Stomach (tissue), 9 donors: ENCODE measurements around the gene DIP2A. TPM values are rescaled to one million over a fixed set of nuclear protein-coding genes. Genes with fewer than 3 reads are reported as not detected.

Source experiments
- DNase-seq, 2 donors: peaks; one replicate each; pipeline versions ENCODE4 v3.0.0 to v3.0.0-alpha.2; 2013 to 2019
- H3K27ac ChIP-seq, 5 donors: fragments of 200-600 bp in 4 of 5; sonication (generic) in 4 of 5; one replicate each; pipeline ENCODE4 v1.5.1; 2013 to 2019; ENCODE audit warnings: mild to moderate bottlenecking in 1 of 5, moderate library complexity in 1 of 5
- H3K27me3 ChIP-seq, 3 donors: fragments of 200-600 bp; sonication (generic); one replicate each; pipeline ENCODE4 v1.5.1; 2017 to 2019; ENCODE audit warnings: mixed run types in 1 of 3
- H3K36me3 ChIP-seq, 4 donors: fragments of 200-600 bp; sonication (generic); 1 replicate in 3 of 4; 2 replicates in 1 of 4; pipeline ENCODE4 v1.5.1; 2016 to 2019
- H3K4me1 ChIP-seq, 4 donors: fragments of 200-600 bp; sonication (generic); one replicate each; pipeline ENCODE4 v1.5.1; 2016 to 2019
- H3K4me3 ChIP-seq, 4 donors: fragments of 200-600 bp; sonication (generic) in 3 of 4; one replicate each; pipeline ENCODE4 v1.5.1; 2016 to 2019; ENCODE audit warnings: mild to moderate bottlenecking in 1 of 4
- H3K9me3 ChIP-seq, 4 donors: fragments of 200-600 bp; sonication (generic); one replicate each; pipeline ENCODE4 v1.5.1; 2016 to 2019
- EP300 ChIP-seq: sonication (generic); formaldehyde crosslinking; IDR thresholded peaks from one replicate; pipeline ENCODE4 v1.6.1; 2017; ENCODE audit warnings: antibody characterized with exemption
- POLR2A ChIP-seq, 4 donors: fragments of 450-650 bp; IDR thresholded peaks; one replicate each; pipeline ENCODE4 v1.6.1; 2016; ENCODE audit warnings: antibody characterized with exemption in 4 of 4, control low read depth in 2 of 4, mild to moderate bottlenecking in 1 of 4, moderate library complexity in 1 of 4
- POLR2AphosphoS5 ChIP-seq, 3 donors: sonication (generic); formaldehyde crosslinking; IDR thresholded peaks; one replicate each; pipeline ENCODE4 v1.6.1; 2016; ENCODE audit warnings: antibody characterized with exemption in 3 of 3
- WGBS, 5 donors: extraction: QIAGEN DNeasy Blood & Tissue Kit in 3 of 5; methylation state at CpG; one replicate each; pipeline versions ENCODE4 v1.1.5 to v1.1.7; 2013 to 2018; 5-methylcytosine and 5-hydroxymethylcytosine counted together
- intact Hi-C: fragments of 100-400 bp; cut with DNase I; formaldehyde crosslinking; loops from one replicate; pipeline ENCODE4 v1.15.1; 2023; ENCODE audit warnings: low total_unique reads
- polyA plus RNA-seq, 3 donors: library from polyadenylated mRNA; stranded (reverse); fragments of 200-250 nt; gene quantifications; one replicate each; pipeline ENCODE4 v1.2.3, GENCODE V29; 2013
- total RNA-seq, 5 donors: library from RNA; depleted of rRNA; stranded (reverse); fragments of >200 nt; gene quantifications; one replicate each; pipeline versions ENCODE4 v1.1.0 to v1.2.3, GENCODE V29; 2014 to 2016
- TF ChIP-seq, protein P1 (sequence below), 7 experiments: fragments of 450-650 bp in 4 of 7; fragments of 200-600 bp in 3 of 7; sonication (generic) in 3 of 7; IDR thresholded peaks; one replicate each; pipeline ENCODE4 v1.5.1; 2016 to 2019; ENCODE audit warnings: antibody characterized with exemption in 7 of 7, control low read depth in 2 of 7, mild to moderate bottlenecking in 1 of 7
- donor health status: healthy with polysubstance abuse.
- donor health status: Bipolar disorder and iron deficiency.
- donor health status: healthy.

Gene DIP2A
- total and polyA plus RNA-seq, 8 donors: 7.3 to 122 (median 51.0) TPM

DNA sequence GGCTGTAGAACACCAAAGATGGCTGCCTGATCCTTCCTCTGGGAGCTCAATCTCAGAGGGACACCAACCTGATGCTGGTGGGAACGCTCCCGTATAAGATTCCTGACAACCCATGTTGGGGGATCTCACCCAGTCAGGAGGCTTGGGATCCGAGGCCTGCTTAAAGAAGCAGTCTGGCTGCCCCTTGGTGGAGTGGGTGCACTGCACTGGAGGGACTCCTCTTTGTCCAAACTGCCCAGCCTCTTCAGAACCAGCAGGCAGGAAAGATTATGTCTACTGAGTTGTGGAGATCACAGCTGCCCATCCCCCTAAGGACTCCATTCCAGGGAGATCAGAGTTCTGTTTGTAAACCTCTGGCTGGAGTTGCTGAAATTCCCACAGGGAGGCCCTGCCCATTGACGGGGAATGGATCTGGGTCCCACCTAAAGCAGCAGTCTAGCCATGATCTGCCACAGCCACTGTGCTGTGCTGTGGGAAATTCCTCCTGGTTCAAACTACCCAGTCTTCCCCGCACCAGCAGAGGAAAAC, 123.2 kb downstream of the DIP2A start:
- no peaks in the 10 kb centered on the region for H3K27me3 ChIP-seq
- no peaks in the 10 kb centered on the region for H3K4me1 ChIP-seq
- intact Hi-C loops: no loop called here
- WGBS, 5 donors: 83 to 99% (median 95%) methylated on average over 3 to 5 of the region's 5 CpGs
- peaks cover 9 to 78% (median 35%) of the 10 kb centered on the region in 4 donors for H3K9me3 ChIP-seq
- no peak overlapping the region for H3K27ac ChIP-seq
- no peak for DNase-seq
- no peak overlapping the region for H3K4me3 ChIP-seq
- no peak for TF ChIP-seq POLR2A (IDR thresholded peaks at IDR 0.05)
- no peak for TF ChIP-seq POLR2AphosphoS5 (IDR thresholded peaks at IDR 0.05)
- TF ChIP-seq EP300: no peak
- H3K36me3 ChIP-seq: peaks cover 7 to 31% (median 16%) of the 10 kb centered on the region in 4 donors

DNA sequence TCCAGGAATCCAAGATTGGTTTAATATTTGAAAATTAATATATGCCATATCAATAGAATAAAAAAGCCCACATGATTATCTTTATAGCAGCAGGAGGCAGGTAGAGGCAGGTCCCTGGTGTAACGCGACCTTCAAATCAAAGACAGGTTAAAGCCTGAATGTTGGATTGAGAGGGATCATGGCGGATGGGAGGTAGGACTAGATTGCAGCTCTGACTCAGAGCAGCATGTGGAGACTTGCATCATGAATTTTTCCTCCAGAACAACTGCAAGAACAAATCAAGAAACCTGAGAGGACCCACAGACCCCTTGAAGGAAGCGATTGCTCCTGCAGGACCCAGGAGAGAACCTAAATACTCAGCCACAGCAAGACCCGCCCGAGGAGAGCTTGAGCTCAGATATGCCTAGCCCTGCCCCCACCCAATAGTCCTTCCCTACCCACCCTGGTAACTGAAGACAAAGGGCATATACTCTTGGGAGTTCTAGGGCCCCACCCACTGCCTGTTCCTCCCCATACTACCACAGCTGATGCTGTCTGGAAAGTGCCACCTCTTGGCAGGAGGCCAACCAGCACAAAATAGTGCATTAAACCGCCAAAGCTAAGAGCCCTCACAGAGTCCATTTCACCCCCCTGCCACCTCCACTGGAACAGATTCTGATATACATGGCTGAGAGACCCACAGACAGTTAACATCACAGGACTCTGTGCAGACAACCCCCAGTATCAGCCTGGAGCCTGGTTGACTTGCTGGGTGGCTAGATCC, 126.7 kb downstream of the DIP2A start:
- Histone ChIP-seq H3K4me3 (no peak overlapping the region), H3K36me3 (peaks cover 7 to 25% (median 14%) of the 10 kb centered on the region in 4 donors), H3K9me3 (peaks cover 6 to 77% (median 36%) of the 10 kb centered on the region in 4 donors), H3K27me3 (no peaks in the 10 kb centered on the region), H3K4me1 (no peaks in the 10 kb centered on the region), H3K27ac (no peak overlapping the region)
- intact Hi-C loops: no loop called here
- DNase-seq: no peak
- WGBS, 5 donors: 81 to 91% (median 85%) methylated on average over 7 of the region's 7 CpGs
- TF ChIP-seq POLR2A (IDR thresholded peaks at IDR 0.05) (no peak), POLR2AphosphoS5 (IDR thresholded peaks at IDR 0.05) (no peak), EP300 (no peak)
- TF ChIP-seq, protein P1, sequence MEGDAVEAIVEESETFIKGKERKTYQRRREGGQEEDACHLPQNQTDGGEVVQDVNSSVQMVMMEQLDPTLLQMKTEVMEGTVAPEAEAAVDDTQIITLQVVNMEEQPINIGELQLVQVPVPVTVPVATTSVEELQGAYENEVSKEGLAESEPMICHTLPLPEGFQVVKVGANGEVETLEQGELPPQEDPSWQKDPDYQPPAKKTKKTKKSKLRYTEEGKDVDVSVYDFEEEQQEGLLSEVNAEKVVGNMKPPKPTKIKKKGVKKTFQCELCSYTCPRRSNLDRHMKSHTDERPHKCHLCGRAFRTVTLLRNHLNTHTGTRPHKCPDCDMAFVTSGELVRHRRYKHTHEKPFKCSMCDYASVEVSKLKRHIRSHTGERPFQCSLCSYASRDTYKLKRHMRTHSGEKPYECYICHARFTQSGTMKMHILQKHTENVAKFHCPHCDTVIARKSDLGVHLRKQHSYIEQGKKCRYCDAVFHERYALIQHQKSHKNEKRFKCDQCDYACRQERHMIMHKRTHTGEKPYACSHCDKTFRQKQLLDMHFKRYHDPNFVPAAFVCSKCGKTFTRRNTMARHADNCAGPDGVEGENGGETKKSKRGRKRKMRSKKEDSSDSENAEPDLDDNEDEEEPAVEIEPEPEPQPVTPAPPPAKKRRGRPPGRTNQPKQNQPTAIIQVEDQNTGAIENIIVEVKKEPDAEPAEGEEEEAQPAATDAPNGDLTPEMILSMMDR (IDR thresholded peaks at IDR 0.05): no peak

DNA sequence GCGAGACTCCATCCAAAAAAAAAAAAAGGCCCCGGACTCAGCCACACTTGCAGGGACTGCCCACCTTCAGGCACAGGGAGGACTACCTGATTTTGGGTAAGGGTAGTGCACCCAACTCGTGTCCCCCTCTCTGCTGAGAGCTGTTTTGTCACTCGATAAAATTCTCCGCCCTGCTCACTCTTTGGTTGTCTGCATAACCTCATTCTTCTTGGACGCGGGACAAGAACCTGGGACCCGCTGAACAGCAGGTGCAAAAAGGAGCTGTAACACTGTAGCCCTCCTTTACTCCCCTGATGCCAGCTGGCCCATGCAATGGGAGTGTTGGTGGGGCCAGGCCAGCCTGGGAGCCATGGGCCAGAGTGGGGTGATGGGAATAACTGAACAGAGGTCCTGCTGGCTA, 135.6 kb downstream of the DIP2A start:
- Histone ChIP-seq H3K27me3 (peaks cover 0 to 3% (median 0%) of the 10 kb centered on the region in 3 donors), H3K9me3 (peaks cover 0 to 55% (median 38%) of the 10 kb centered on the region in 4 donors), H3K27ac (no peak overlapping the region), H3K4me1 (peaks cover 0 to 11% (median 7%) of the 10 kb centered on the region in 4 donors), H3K36me3 (no peaks in the 10 kb centered on the region), H3K4me3 (no peak overlapping the region)
- TF ChIP-seq EP300 (no peak), POLR2A (IDR thresholded peaks at IDR 0.05) (no peak), POLR2AphosphoS5 (IDR thresholded peaks at IDR 0.05) (no peak)
- TF ChIP-seq, protein P1 (IDR thresholded peaks at IDR 0.05): no peak
- intact Hi-C loops: no loop called here
- WGBS, 5 donors: 74 to 89% (median 83%) methylated on average over 8 of the region's 8 CpGs
- DNase-seq: no peak

DNA sequence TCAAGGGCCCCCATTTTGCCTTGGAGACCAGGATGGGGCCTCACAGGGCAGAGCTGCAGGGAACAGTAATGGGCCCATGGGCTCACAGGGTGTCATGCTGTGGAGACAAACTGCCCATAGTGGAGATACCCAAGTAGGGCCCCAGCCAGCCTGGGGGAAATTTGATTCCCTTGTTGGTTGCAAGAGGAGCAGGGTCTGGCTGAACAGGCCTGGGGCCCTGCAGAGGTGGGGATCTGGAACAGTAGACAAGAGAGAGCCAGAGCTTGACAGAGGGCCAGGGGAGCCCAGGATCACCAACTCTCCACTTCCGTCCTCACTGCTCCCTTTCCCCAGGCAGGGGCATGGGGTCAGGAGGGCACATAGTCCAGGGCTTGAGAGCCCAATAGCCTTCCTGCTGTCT, 137.5 kb downstream of the DIP2A start:
- 60 to 100% (median 93%) methylated on average over 1 of the region's 1 CpG for WGBS, 5 donors
- peaks cover 0 to 29% (median 11%) of the 10 kb centered on the region in 4 donors for H3K4me1 ChIP-seq
- H3K27me3 ChIP-seq: peaks cover 0 to 3% (median 0%) of the 10 kb centered on the region in 3 donors
- H3K27ac ChIP-seq: no peak overlapping the region
- peaks cover 0 to 38% (median 25%) of the 10 kb centered on the region in 4 donors for H3K9me3 ChIP-seq
- intact Hi-C loops: no loop called here
- no peak for DNase-seq
- no peak overlapping the region for H3K4me3 ChIP-seq
- no peaks in the 10 kb centered on the region for H3K36me3 ChIP-seq
- TF ChIP-seq POLR2A (IDR thresholded peaks at IDR 0.05) (no peak), EP300 (no peak), POLR2AphosphoS5 (IDR thresholded peaks at IDR 0.05) (no peak)
- TF ChIP-seq, protein P1 (IDR thresholded peaks at IDR 0.05): no peak
